Measurements from ENCODE around the gene CNOT1. TPM values are rescaled to one million over a fixed set of nuclear protein-coding genes. Genes with fewer than 3 reads are reported as not detected.

CNOT1 gene
- total RNA-seq, 1 experiment from 2014 or later, result 219 TPM

GRCh38 chr16:58543685-58544084 is 85.9 kb downstream of the CNOT1 start:
- ChIA-PET POLR2A (interaction anchor here (0.7 to 1.3 kb wide), 2 partner anchors 47 to 654 kb away, joined by 3 read pairs; no protein-coding TSS in a partner anchor), CTCF (interaction anchor here (0.5 to 0.6 kb wide), 2 partner anchors 229 to 366 kb away, joined by 3 to 4 read pairs; no protein-coding TSS in a partner anchor)
- no peaks in the 10 kb centered on the region for H3K27me3 Mint-ChIP-seq (ENCODE audit: insufficient read depth, unreplicated experiment)
- H3K27ac Mint-ChIP-seq (ENCODE audit: low read depth, unreplicated experiment), result no peak overlapping the region
- intact Hi-C loops (cut with micrococcal nuclease), result loop anchor here (5.0 kb wide), 1 partner anchor 34 kb away; no protein-coding TSS in a partner anchor
- BruUV-seq (replicated peaks), result no TSS peak
- H3K4me1 Mint-ChIP-seq (ENCODE audit: insufficient read depth, unreplicated experiment), result no peaks in the 10 kb centered on the region
- H3K4me3 Mint-ChIP-seq (ENCODE audit: unreplicated experiment), result no peak overlapping the region
- TF ChIP-seq CTCF (IDR thresholded peaks at IDR 0.05; ENCODE audit: unreplicated experiment), result no peak
- DNase-seq (ENCODE audit: unreplicated experiment), result no peak
- peaks cover 91% of the 10 kb centered on the region for H3K36me3 Mint-ChIP-seq (ENCODE audit: insufficient read depth, unreplicated experiment)
- H3K9me3 Mint-ChIP-seq (ENCODE audit: unreplicated experiment), result no peaks in the 10 kb centered on the region

- H3K27ac Mint-ChIP-seq (ENCODE audit: low read depth, unreplicated experiment), result no peak overlapping the region
- no peak overlapping the region for H3K4me3 Mint-ChIP-seq (ENCODE audit: unreplicated experiment)
- no peaks in the 10 kb centered on the region for H3K9me3 Mint-ChIP-seq (ENCODE audit: unreplicated experiment)
- ChIA-PET CTCF (interaction anchor here (1.4 kb wide), 1 partner anchor 76 kb away, joined by 3 read pairs; no protein-coding TSS in a partner anchor), POLR2A (interaction anchor here (0.6 to 1.4 kb wide), 3 partner anchors 48 to 92 kb away, joined by 3 to 4 read pairs (median 3); partner anchors contain the start of gene CNOT1)
- BruUV-seq (replicated peaks), result no TSS peak
- H3K36me3 Mint-ChIP-seq (ENCODE audit: insufficient read depth, unreplicated experiment), result peaks cover 91% of the 10 kb centered on the region
- H3K4me1 Mint-ChIP-seq (ENCODE audit: insufficient read depth, unreplicated experiment), result no peaks in the 10 kb centered on the region
- no peak for TF ChIP-seq CTCF (IDR thresholded peaks at IDR 0.05; ENCODE audit: unreplicated experiment)
- no peak for DNase-seq (ENCODE audit: unreplicated experiment)
- intact Hi-C loops (cut with micrococcal nuclease), result loop anchor here (5.0 kb wide), 1 partner anchor 35 kb away; no protein-coding TSS in a partner anchor
- H3K27me3 Mint-ChIP-seq (ENCODE audit: insufficient read depth, unreplicated experiment), result no peaks in the 10 kb centered on the region
Measured at GRCh38 chr16:58542291-58542690, 87.3 kb downstream of the CNOT1 start.

GRCh38 chr16:58541711-58542110 is 87.9 kb downstream of the CNOT1 start:
- CTCF ChIA-PET, result interaction anchor here (1.2 to 1.4 kb wide), 2 partner anchors 23 to 76 kb away, joined by 3 to 4 read pairs; no protein-coding TSS in a partner anchor
- peaks cover 91% of the 10 kb centered on the region for H3K36me3 Mint-ChIP-seq (ENCODE audit: insufficient read depth, unreplicated experiment)

More at GRCh38 chr16:58541711-58542110, 87.9 kb downstream of the CNOT1 start:
- TF ChIP-seq CTCF (IDR thresholded peaks at IDR 0.05; ENCODE audit: unreplicated experiment), result no peak
- Mint-ChIP-seq H3K4me3 (ENCODE audit: unreplicated experiment) (no peak overlapping the region), H3K27ac (ENCODE audit: low read depth, unreplicated experiment) (no peak overlapping the region), H3K9me3 (ENCODE audit: unreplicated experiment) (no peaks in the 10 kb centered on the region), H3K4me1 (ENCODE audit: insufficient read depth, unreplicated experiment) (no peaks in the 10 kb centered on the region), H3K27me3 (ENCODE audit: insufficient read depth, unreplicated experiment) (no peaks in the 10 kb centered on the region)
- no peak for DNase-seq (ENCODE audit: unreplicated experiment)
- POLR2A ChIA-PET, result interaction anchor here (1.4 kb wide), 1 partner anchor 88 kb away, joined by 3 read pairs; the partner anchor contains the start of gene CNOT1
- intact Hi-C loops (cut with micrococcal nuclease), result loop anchor here (5.0 kb wide), 1 partner anchor 36 kb away; no protein-coding TSS in a partner anchor
- no TSS peak for BruUV-seq (replicated peaks)

Measured in MCF 10A (cell line).